BE2C (cell line): Measurements from ENCODE around the gene C2orf49.

Source experiments
- DNase-seq: peaks from one replicate; pipeline ENCODE4 v3.0.0-alpha.2; 2020
- H3K27me3 ChIP-seq: fragments of 250-450 bp; sonication (Bioruptor Pico); 2 replicates; pipeline ENCODE4 v1.5.1; 2020; ENCODE audit warnings: mild to moderate bottlenecking
- H3K36me3 ChIP-seq: fragments of 250-450 bp; sonication (Bioruptor Pico); 2 replicates; pipeline ENCODE4 v1.5.1; 2020; ENCODE audit warnings: mild to moderate bottlenecking
- H3K4me1 ChIP-seq: fragments of 250-450 bp; sonication (Bioruptor Pico); 2 replicates; pipeline ENCODE4 v1.5.1; 2020
- H3K4me3 ChIP-seq: 2 replicates; pipeline ENCODE4 v1.5.1; 2011; ENCODE audit warnings: low read depth, low read length
- H3K9me3 ChIP-seq: fragments of 250-450 bp; sonication (Bioruptor Pico); 2 replicates; pipeline ENCODE4 v1.5.1; 2020
- TF ChIP-seq, protein P1 (sequence below): IDR thresholded peaks from 2 replicates; pipeline ENCODE4 v1.5.1; 2012; ENCODE audit warnings: mild to moderate bottlenecking, low read depth, low read length

C2orf49 gene

DNA sequence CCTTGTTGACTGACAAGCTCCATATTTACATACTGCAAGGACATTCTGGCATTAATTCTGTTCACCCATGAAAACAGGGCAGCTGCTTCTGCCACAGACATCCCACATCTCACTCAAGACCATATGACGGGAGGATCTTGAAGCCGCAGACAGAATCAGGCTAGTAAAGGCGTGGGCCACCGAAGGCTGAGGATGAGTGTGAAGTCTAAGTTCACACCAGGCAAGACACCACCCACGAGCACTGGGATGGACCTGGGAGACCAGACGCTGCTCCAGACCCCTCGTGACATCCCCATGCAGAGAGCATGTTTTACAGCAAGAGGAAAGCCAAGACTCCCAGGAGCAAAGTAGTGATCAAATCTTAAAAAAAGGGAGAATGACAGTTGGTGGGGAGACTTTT, 58.4 kb downstream of the C2orf49 start:
- H3K9me3 ChIP-seq = no peaks in the 10 kb centered on the region
- 0 out of 2 replicates have a peak, but pooled peaks cover 3% of the 10 kb centered on the region for H3K4me1 ChIP-seq
- no peaks in the 10 kb centered on the region; the same call in none of the 2 replicates for H3K36me3 ChIP-seq
- no peaks in the 10 kb centered on the region for H3K27me3 ChIP-seq
- no peak for DNase-seq
- TF ChIP-seq, protein P1, sequence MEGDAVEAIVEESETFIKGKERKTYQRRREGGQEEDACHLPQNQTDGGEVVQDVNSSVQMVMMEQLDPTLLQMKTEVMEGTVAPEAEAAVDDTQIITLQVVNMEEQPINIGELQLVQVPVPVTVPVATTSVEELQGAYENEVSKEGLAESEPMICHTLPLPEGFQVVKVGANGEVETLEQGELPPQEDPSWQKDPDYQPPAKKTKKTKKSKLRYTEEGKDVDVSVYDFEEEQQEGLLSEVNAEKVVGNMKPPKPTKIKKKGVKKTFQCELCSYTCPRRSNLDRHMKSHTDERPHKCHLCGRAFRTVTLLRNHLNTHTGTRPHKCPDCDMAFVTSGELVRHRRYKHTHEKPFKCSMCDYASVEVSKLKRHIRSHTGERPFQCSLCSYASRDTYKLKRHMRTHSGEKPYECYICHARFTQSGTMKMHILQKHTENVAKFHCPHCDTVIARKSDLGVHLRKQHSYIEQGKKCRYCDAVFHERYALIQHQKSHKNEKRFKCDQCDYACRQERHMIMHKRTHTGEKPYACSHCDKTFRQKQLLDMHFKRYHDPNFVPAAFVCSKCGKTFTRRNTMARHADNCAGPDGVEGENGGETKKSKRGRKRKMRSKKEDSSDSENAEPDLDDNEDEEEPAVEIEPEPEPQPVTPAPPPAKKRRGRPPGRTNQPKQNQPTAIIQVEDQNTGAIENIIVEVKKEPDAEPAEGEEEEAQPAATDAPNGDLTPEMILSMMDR = no peak
- no peak overlapping the region for H3K4me3 ChIP-seq

DNA sequence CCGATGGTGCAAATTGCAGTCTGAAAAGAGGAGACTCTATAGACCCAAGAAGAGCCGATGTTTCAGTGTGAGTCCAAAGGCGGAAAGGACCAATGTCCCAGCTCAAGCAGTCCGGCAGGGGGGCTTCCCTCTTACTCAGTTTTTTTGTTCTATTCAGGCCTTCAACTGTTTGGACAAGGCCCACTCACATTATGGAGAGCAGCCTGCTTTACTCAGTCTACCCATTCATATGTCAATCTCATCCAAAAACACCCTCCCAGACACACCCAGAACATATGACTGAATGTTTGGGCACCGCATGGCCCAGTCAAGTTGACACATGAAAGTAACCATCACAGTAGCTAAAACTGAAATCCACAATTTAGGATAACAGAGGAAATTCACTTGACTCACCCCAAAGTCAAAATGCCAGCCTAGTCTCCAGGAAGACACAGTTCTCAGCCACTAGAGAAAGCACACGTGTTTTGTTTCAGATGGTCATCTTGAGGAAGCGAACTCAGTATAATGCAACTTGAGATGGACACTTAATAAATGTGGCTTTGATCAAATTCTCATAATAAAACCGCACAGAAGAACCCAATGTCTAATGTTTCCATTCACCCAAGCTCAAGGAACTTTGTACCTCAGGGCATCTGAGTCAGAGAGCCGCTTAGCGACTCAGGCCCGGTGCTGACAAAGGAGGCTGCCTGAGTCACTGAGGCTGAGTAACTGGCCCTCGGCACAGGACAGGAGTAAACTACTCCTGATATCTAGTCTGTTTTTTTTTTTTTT, 59.1 kb downstream of the C2orf49 start:
- DNase-seq = no peak
- H3K9me3 ChIP-seq = no peaks in the 10 kb centered on the region
- 0 out of 2 replicates have a peak, but pooled peaks cover 3% of the 10 kb centered on the region for H3K4me1 ChIP-seq
- no peak overlapping the region for H3K4me3 ChIP-seq
- TF ChIP-seq, protein P1 = no peak
- H3K27me3 ChIP-seq = no peaks in the 10 kb centered on the region
- no peaks in the 10 kb centered on the region; the same call in none of the 2 replicates for H3K36me3 ChIP-seq

DNA sequence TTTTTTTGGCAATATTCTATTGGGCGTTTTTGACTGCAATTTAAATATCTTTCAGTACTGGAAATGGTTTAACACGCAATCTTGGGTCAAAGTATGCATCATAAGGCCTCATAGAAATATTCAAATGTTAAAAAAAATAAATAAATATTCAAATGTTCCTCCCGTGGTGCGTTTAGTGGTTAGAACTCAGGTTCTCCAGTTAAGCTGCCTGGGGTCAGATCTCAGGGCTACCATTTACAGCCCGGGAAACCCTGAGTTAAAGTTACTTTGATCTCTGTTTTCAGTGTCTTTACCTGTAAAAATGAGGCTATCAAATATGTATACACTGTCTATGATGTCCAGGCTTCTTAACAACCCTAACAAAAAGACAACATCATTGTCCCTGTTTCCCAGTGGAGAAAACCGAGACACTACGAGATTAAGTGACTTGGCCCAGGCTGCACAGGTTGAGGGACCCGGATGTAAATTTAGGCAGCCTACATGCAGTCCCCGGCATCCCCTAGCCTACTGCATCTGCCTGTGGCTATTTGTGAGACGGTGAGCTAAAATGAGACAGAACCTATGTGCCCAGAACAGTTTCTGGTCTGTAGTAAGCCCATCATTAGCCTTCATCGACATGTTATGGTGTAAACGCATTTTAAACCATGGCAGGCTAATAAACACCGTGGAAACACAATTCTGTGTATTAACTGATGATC, 59.8 kb downstream of the C2orf49 start:
- Histone ChIP-seq H3K4me1 (0 out of 2 replicates have a peak, but pooled peaks cover 3% of the 10 kb centered on the region), H3K36me3 (no peaks in the 10 kb centered on the region; the same call in none of the 2 replicates), H3K9me3 (no peaks in the 10 kb centered on the region), H3K4me3 (peak overlapping the region; percentile 76), H3K27me3 (no peaks in the 10 kb centered on the region)
- no peak for DNase-seq
- TF ChIP-seq, protein P1 = no peak

DNA sequence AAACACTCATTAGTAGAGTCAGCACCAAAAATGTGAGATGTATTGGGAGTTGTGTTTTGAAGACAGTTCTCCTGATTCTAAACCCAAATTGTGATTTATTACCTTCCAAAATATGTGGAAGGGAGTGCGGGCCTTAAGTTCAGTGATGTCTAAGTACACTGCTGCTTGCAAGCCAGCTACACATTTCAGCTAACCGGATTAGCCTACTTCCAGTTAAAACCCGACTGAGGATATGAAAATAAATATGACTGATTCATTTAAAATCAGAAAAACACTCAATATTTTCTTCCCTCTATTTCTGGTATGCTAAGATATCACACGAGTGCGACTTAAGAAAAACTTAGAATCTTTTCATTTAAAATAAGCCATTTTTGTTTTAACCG, 60.6 kb downstream of the C2orf49 start:
- TF ChIP-seq, protein P1 = no peak
- Histone ChIP-seq H3K27me3 (no peaks in the 10 kb centered on the region), H3K9me3 (no peaks in the 10 kb centered on the region), H3K4me1 (0 out of 2 replicates have a peak, but pooled peaks cover 3% of the 10 kb centered on the region), H3K4me3 (peak overlapping the region; percentile 76), H3K36me3 (no peaks in the 10 kb centered on the region; the same call in none of the 2 replicates)
- no peak for DNase-seq

DNA sequence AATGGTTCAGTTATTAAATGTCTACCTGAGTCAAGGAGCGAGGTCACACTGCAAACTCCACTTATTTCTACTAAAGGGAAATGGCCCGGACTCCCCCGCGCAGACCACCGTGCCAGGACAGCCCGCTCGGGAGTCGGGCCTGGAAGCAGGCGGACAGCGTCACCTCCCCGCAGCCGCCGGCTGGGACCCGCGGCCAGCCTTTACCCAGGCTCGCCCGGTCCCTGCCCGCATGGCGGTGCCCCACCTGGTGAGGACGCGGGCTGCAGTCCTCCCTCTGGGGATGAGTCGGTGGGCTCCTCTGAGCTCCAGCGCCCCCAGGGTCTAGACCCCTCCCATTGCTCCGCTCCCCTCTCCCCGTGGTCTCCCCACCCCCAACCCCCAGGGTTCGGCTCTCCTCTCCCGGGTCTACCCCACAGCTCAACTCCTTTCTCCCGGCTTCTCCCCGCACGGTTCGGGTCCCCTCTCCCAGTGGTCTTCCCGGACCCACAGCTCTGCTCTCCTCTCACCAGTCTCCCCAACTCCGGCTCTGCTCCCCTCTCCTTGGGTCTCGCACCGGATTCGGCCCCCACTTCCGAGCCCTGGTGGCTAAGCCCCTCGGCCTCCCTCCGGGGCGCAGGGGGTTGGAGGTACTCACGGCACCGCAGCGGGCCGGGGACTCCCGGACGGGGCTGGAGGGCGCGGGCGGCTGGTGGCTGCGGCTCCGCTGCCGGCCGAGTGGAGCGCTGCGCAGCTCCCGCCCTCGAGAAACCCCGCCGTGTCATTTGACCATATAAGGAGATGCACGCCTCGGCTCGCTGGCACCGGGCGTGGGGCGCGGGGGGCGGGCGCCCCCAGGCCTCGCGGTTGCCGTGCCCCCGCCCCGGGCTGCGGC, 61.2 kb downstream of the C2orf49 start, which contains the start of gene FHL2:
FHL2 (minus strand) TSS at position 716 of the 871 bp plus-strand sequence. CDS start 12,535 bp downstream, outside the sequence.
- TF ChIP-seq, protein P1 = peak; percentile 23
- Histone ChIP-seq H3K27me3 (no peaks in the 10 kb centered on the region), H3K4me1 (0 out of 2 replicates have a peak, but pooled peaks cover 3% of the 10 kb centered on the region), H3K4me3 (peak within 1 kb of the TSS; percentile 76), H3K9me3 (no peaks in the 10 kb centered on the region), H3K36me3 (no peaks in the 10 kb centered on the region; the same call in none of the 2 replicates)
- DNase-seq = peak; percentile 79
